Right lobe of liver (tissue), 6 donors: ENCODE measurements around the gene PATL1. TPM values are rescaled to one million over a fixed set of nuclear protein-coding genes. Genes with fewer than 3 reads are reported as not detected.
A peak's percentile ranks its signal among the peaks of the same experiment; 100 is the strongest.

ENCODE experiments used
- ATAC-seq, 4 donors: fragments of 200-7000 bp; cut with Tn5 transposase; one replicate each; pipeline ENCODE4 v1.9.1; 2020; ENCODE audit warnings: mild to moderate bottlenecking in 4 of 4, moderate library complexity in 4 of 4
- DNase-seq, 3 donors: peaks; one replicate each; pipeline ENCODE4 v3.0.0-alpha.2; 2020
- H3K27ac ChIP-seq, 3 donors: fragments of 200-600 bp; one replicate each; pipeline ENCODE4 v1.8.0; 2022
- H3K27me3 ChIP-seq, 2 donors: fragments of 200-600 bp; one replicate each; pipeline ENCODE4 v1.8.0; 2022
- H3K36me3 ChIP-seq, 4 donors: fragments of 200-600 bp; sonication (generic) in 1 of 4; one replicate each; pipeline versions ENCODE4 v1.5.1 to v1.8.0; 2017 to 2022; ENCODE audit warnings: control low read depth in 1 of 4
- H3K4me1 ChIP-seq, 4 donors: fragments of 200-600 bp; sonication (generic) in 1 of 4; one replicate each; pipeline versions ENCODE4 v1.5.1 to v1.8.0; 2017 to 2022; ENCODE audit warnings: control low read depth in 1 of 4
- H3K4me3 ChIP-seq, 3 donors: fragments of 200-600 bp; one replicate each; pipeline ENCODE4 v1.8.0; 2022
- H3K9me3 ChIP-seq, 4 donors: fragments of 200-600 bp; sonication (generic) in 1 of 4; one replicate each; pipeline versions ENCODE4 v1.5.1 to v1.8.0; 2017 to 2022; ENCODE audit warnings: control low read depth in 1 of 4
- POLR2A ChIP-seq: fragments of 450-650 bp; IDR thresholded peaks from one replicate; pipeline ENCODE4 v1.6.1; 2017; ENCODE audit warnings: antibody characterized with exemption, mild to moderate bottlenecking
- WGBS: methylation state at CpG from one replicate; pipeline ENCODE4 v1.1.6; 2018; ENCODE audit warnings: low coverage, low lambda C conversion rate; ENCODE audit not compliant: insufficient coverage; ENCODE audit errors: missing lambda C conversion rate; 5-methylcytosine and 5-hydroxymethylcytosine counted together
- intact Hi-C, 2 donors: fragments of 100-400 bp; cut with DNase I; formaldehyde crosslinking; loops; one replicate each; pipeline versions ENCODE4 v1.11.2 to v1.14.1; 2022
- total RNA-seq, 6 experiments: library from RNA; depleted of rRNA in 2 of 6; stranded (reverse); fragments of >200 nt in 2 of 6; fragmentation: NEBNext Ultra II Directional in 3 of 6; extraction: Animal tissue kit (Norgen Biotek cat#: 25700) in 3 of 6; gene quantifications; one replicate each; pipeline versions ENCODE4 v1.1.0 to v1.2.4, GENCODE V29; 2016 to 2023
- TF ChIP-seq, protein P1 (sequence below), 4 donors: fragments of 200-600 bp in 3 of 4; fragments of 450-650 bp in 1 of 4; IDR thresholded peaks; one replicate each; pipeline versions ENCODE4 v1.5.1 to v1.8.0; 2016 to 2022; ENCODE audit warnings: antibody characterized with exemption in 4 of 4, mild to moderate bottlenecking in 2 of 4
- donor health status: DM: no; HTN: yes; CAD: no.
- donor health status: DM: no; HTN: no; CAD: no.
- donor health status: DM: no; HTN: no; CAD: no.
- donor health status: DM: no; HTN: yes; CAD: no.
- donor health status: DM: no; HTN: yes; CAD: no.

The PATL1 gene
- total RNA-seq, 6 experiments from 2014 or later = 13.8 to 27.6 (median 21.1) TPM

DNA sequence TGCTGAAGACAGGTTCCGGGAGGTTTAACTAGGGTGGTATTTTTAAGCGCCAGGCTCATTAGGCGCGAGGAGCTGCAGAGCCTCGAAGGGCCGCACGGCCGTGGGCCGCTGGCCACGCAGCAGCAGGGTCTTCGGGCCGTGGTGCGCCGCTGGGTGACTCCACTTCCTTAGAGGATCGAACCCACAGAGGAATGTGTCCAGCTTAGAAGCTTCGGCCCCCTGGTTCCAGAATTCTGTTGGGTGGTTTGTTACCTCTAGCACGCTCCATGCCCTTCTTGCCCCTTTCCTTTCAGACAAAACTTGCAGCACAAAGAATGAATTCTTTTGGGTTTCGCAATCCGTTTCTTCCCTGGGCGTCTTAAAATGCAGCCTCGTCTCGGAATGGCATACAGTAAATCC, 773 bp upstream of the PATL1 start:
- ATAC-seq = peak; percentile 26 to 44 (median 28)
- WGBS = under 1% methylated on average over 22 of the region's 22 CpGs
- peak overlapping the region; percentile 68 to 78 (median 77) for H3K4me3 ChIP-seq
- DNase-seq = peak; percentile 50 to 72 (median 60)
- H3K27me3 ChIP-seq = no peaks in the 10 kb centered on the region
- TF ChIP-seq, protein P1, sequence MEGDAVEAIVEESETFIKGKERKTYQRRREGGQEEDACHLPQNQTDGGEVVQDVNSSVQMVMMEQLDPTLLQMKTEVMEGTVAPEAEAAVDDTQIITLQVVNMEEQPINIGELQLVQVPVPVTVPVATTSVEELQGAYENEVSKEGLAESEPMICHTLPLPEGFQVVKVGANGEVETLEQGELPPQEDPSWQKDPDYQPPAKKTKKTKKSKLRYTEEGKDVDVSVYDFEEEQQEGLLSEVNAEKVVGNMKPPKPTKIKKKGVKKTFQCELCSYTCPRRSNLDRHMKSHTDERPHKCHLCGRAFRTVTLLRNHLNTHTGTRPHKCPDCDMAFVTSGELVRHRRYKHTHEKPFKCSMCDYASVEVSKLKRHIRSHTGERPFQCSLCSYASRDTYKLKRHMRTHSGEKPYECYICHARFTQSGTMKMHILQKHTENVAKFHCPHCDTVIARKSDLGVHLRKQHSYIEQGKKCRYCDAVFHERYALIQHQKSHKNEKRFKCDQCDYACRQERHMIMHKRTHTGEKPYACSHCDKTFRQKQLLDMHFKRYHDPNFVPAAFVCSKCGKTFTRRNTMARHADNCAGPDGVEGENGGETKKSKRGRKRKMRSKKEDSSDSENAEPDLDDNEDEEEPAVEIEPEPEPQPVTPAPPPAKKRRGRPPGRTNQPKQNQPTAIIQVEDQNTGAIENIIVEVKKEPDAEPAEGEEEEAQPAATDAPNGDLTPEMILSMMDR (IDR thresholded peaks at IDR 0.05) = no peak
- no peak for TF ChIP-seq POLR2A
- H3K36me3 ChIP-seq = peaks cover 0 to 23% (median 8%) of the 10 kb centered on the region in 4 donors
- H3K4me1 ChIP-seq = peaks cover 0 to 39% (median 18%) of the 10 kb centered on the region in 4 donors
- H3K27ac ChIP-seq = peak overlapping the region; percentile 95 to 98 (median 98)
- intact Hi-C loops = loop anchor here in 1 of 2 donors (10.0 kb wide), 1 partner anchor 55 kb away; the partner anchor contains the start of gene OSBP
- H3K9me3 ChIP-seq = no peaks in the 10 kb centered on the region

DNA sequence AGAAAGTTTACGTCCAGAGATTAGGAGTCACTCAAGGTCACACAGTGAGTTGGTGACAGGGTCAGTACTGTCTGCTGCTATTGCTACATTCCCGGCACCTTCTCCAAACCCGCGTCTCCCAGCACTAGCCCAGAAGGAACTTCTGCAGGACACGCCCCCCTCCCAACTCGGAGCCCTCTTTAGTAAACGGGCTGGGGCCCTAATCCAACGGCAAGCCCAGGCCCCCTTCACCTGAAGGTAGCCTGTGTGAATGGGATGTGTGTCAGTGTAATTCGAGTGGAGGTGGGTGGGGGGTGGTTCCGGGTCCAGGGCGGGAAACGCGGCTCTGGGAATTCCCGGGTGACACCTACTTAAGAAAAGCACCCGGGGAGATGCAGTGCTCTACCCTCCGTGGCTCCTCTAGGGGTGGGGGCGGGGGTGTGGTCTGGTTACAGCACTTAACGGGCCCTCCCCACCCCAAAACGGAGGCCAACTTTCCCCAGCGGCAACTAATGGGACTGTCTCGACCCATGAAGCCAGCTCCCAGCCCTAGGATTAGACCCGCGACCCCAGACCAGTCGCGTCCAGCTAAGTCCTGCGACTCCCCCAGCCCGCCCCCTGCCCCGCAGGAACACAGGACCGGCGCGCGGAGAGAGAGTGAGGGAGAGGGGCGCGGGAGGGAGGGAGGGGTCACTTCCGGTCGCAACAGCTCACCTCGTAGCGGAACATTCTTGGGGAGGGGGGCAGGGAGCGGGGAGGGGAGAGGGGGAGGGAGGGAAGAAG, 468 bp downstream of the PATL1 start:
- WGBS = 0% methylated on average over 14 of the region's 39 CpGs
- H3K36me3 ChIP-seq = peaks cover 0 to 35% (median 8%) of the 10 kb centered on the region in 4 donors
- H3K27ac ChIP-seq = peak overlapping the region; percentile 95 to 98 (median 98)
- TF ChIP-seq, protein P1 (IDR thresholded peaks at IDR 0.05) = peak in 2 of 4 donors; percentile 11 to 18
- no peak for TF ChIP-seq POLR2A
- ATAC-seq (peak; percentile 40 to 50 (median 44)), DNase-seq (peak; percentile 70 to 78 (median 74))
- H3K4me1 ChIP-seq = peaks cover 0 to 29% (median 12%) of the 10 kb centered on the region in 4 donors
- no peaks in the 10 kb centered on the region for H3K27me3 ChIP-seq
- intact Hi-C loops = loop anchor here in 1 of 2 donors (10.0 kb wide), 1 partner anchor 54 kb away; the partner anchor contains the start of gene OSBP
- no peaks in the 10 kb centered on the region for H3K9me3 ChIP-seq
- H3K4me3 ChIP-seq = peak overlapping the region; percentile 68 to 78 (median 77)

DNA sequence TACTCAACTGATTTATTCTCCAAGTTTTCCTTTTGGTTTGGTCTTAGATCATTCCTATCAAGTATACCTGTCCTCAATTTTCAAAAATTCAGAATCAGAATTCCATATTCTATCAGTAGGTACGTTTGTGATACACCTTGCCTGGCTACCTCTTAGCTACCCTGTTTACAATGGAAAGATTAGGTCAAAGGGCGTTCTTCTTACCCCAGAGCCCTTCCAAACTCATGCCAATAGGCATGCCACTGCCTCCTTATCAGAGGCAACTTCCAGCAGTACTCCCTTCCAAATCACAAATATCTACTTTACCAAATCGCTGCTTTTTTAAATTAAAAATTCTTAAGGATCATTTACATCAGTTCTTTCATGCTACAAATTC, 1.0 kb downstream of the PATL1 start:
- Histone ChIP-seq H3K4me1 (peaks cover 0 to 27% (median 10%) of the 10 kb centered on the region in 4 donors), H3K4me3 (peak overlapping the region; percentile 68 to 78 (median 77)), H3K36me3 (peaks cover 0 to 41% (median 8%) of the 10 kb centered on the region in 4 donors), H3K27ac (peak overlapping the region; percentile 95 to 98 (median 98)), H3K27me3 (no peaks in the 10 kb centered on the region), H3K9me3 (no peaks in the 10 kb centered on the region)
- intact Hi-C loops = loop anchor here in 1 of 2 donors (10.0 kb wide), 1 partner anchor 53 kb away; the partner anchor contains the start of gene OSBP
- DNase-seq (no peak), ATAC-seq (peak in 3 of 4 donors; percentile 31 to 51 (median 38))
- TF ChIP-seq, protein P1 (IDR thresholded peaks at IDR 0.05) = no peak
- no peak for TF ChIP-seq POLR2A
- 10% methylated on average over 3 of the region's 3 CpGs for WGBS

DNA sequence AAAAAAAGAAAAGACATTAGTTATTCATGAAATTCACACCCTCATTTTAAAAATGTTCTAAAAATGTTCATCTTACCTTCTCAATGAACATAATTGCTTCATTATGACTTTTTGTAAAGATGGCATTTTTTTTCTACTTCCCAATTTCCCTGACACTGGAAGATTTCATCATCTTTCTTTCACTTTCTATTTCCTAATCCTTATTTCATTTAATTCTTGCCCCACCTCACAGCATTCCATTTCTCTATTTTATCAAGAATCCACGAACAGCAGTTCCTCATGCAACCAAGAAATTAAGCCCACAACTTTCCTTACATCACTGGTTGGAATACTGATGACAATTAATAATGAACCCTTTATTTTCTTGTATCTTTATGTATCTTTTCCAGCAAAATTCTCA, 1.9 kb downstream of the PATL1 start:
- intact Hi-C loops = loop anchor here in 1 of 2 donors (10.0 kb wide), 1 partner anchor 52 kb away; the partner anchor contains the start of gene OSBP
- ATAC-seq (no peak), DNase-seq (no peak)
- H3K4me3 ChIP-seq = peak overlapping the region in 1 of 3 donors; percentile 78
- TF ChIP-seq, protein P1 (IDR thresholded peaks at IDR 0.05) = no peak
- TF ChIP-seq POLR2A = no peak
- H3K27ac ChIP-seq = peak overlapping the region; percentile 95 to 98 (median 98)
- no peaks in the 10 kb centered on the region for H3K27me3 ChIP-seq
- 0% methylated on average over 1 of the region's 1 CpG for WGBS
- peaks cover 0 to 48% (median 8%) of the 10 kb centered on the region in 4 donors for H3K36me3 ChIP-seq
- no peaks in the 10 kb centered on the region for H3K9me3 ChIP-seq
- H3K4me1 ChIP-seq = peaks cover 0 to 27% (median 10%) of the 10 kb centered on the region in 4 donors
